GM04504 (cell line): ENCODE measurements around the gene AKT3.
A peak's percentile ranks its signal among the peaks of the same experiment; 100 is the strongest.
"Not testable (repeated sequence)": the region's sequence is repeated elsewhere in the genome, so short reads cannot be mapped to it uniquely, and the experiment has no call there.

Experiments
- DNase-seq: peaks from one replicate; pipeline ENCODE4 v3.0.0-alpha.2; 2012; ENCODE audit warnings: low read depth

Gene AKT3

DNA sequence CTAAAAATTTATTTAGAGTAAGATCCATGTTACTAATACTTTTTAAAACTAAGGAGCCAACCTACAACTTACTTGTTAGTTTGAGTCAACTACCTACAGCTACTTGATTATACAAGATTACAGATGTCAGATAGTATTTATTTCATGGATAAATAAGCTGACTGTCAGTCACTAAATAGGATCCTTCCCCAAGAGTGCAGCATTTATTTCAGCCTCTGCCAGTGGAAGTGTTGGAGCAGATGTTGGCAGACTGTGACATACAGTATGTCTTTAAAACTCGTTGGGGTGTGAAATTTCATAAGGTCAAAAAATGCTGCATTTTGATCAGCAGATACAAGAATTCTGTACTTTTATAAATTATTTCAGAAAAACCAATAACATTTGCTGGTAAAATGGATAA is 156.2 kb downstream of the AKT3 start:
- DNase-seq, result no peak

DNA sequence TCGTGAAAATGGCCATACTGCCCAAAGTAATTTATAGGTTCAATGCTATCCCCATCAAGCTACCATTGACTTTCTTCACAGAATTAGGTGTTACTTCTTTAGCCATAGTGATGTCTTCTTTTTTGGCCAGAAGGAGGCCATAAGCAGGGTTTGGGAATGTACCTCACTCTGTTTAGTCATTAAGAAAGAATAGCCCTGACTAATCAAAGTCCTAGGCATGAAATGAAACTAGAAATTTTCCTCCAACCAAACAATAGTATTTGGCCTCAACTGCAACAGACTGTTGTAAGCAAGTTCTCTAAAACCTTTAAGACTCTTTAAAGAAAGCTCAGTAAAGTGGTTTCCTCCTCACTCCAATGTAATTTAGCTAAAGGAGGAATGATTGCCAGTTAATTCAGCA is 163.9 kb downstream of the AKT3 start:
- DNase-seq, result no peak

DNA sequence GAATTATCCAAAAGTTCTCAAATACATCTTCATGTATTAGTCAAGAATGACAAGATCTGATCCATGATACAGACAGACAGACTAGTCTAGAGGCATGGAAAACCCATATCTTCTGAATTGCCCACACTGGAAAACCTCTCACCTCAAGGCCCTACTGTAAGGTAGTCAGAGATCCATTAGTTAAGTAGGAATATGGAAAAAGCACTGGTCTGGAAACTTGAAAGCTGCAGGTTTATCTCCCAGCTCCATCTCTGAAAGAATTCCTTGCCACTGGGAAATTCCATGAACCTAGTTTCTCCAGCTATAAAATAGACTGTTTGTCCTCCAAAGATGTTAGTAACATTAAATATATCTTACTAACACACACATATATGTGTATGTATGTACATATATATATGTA is 169.2 kb downstream of the AKT3 start:
- no peak for DNase-seq

DNA sequence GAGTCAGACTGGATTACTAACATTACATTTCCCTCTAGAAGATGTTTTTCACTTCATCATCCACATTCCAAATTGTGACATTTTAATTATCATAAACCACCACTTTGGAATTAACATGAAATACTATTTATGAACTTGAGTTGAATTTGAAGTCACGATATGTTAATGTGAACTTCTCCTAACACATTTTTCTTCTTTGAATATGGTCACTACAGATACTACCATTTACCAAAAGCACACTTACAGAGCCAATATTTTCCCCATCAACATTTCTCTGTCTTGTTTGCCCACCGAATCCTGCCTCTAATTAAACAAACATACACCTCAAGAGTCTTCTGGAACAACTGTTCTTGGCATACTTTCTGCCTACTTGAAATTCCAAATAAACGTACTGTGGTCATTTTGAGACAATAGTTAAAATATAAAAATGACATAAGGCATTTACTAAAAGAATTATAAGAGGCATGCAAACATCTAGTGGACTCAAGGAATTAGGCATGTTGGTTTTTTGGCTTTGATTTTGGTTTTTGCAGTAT is 177.4 kb downstream of the AKT3 start:
- no peak for DNase-seq

DNA sequence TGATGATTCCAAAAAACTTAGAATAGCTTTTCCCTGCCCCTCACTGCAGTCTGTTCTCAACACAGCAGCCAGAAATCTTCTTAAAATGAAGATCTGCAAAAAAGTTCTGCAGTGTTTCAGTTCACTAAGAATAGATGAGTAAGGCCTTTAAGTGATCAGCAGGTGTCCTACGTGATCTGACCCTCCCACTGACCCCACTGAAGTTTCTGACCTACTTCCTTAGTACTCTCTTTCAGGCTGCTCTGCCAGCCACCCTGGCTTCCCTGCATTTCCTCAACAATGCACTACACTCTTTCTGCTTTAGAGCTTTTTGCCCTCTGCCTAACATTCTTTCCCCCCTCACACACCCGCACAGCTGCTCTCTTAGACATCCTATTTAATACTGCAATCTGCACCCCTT is 182.5 kb downstream of the AKT3 start:
- DNase-seq, result no peak

DNA sequence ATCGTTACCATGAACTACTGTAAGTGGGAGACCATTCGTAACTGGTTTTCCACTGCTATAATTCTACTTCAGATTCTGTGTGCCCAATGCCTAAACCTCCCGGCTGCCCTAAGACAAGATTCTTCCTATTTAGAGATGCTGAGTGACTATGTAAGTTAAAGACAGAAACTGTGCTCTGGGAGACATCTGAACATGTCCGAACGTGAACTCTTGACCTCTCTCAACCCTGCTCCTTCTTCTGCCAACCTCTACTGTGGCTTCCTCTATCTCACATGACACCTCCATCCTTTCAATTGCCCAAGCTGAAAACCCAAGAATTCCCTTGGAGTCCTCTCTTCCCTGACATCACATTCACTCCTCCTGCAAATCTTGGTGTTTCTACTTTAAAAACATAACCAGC is 182.9 kb downstream of the AKT3 start:
- no peak for DNase-seq

DNA sequence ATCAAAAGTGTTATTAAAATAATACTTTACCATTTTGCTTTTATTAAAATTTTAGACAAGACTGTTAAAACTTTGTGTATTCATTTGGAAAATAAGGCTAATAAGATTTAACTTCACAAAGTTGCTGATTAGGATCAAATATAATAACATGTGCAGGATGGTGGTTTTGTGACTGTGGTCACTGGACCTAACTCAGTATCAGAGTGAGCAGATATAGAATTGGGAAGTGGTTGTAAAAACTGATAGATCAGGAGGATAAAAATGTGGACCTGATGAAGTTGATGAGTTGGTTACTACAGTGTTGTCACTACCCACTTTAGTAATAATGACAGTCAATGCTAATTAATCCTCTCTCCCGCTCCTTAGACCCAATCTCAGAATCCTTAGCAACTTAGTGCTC is 186.4 kb downstream of the AKT3 start:
- DNase-seq, result no peak

DNA sequence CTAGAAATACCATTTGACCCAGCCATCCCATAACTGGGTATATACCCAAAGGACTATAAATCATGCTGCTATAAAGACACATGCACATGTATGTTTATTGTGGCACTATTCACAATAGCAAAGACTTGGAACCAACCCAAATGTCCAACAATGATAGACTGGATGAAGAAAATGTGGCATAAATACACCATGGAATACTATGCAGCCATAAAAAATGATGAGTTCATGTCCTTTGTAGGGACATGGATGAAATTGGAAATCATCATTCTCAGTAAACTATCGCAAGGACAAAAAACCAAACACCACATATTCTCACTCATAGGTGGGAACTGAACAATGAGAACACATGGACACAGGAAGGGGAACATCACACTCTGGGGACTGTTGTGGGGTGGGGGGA is 187.9 kb downstream of the AKT3 start:
- DNase-seq, result not testable (repeated sequence)

DNA sequence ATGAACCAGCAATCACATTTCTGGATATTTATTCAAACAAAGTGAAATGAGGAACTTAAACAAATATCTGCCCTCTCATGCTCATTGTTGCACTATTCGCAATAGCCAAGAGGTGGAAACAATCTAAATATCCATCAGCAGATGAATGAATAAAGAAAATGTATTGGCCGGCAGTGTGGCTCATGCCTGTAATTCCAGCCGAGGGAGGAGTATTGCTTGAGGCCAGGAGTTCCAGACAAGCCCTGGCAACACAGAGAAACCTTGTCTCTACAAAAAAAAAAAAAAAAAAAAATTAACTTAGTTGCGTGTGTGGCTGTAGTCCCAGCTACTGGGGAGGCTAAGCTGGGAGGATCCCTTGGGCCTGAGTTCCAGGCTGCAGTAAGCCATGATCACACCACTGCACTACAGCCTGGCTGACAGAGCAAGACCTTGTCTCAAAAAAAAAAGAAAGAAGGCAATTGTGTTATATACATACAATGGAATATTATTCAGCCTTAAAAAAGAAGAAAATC is 191.4 kb downstream of the AKT3 start:
- DNase-seq, result no peak

DNA sequence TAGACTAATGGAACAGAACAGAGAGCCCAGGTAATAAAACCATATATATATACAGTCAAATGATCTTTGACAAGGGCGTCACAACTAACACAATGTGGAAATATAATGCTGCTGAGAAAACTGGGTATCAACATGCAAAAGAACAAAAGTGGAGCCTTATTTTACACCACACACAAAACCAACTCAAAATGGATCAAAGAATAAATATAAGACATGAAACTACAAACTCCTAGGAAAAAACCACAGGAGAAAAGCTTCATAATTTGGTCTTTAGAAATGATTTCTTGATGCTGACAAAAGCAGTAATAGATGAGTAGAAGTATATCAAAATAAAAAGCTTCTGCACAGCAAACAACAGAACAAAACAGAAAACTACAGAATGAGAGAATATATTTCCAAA is 192.2 kb downstream of the AKT3 start:
- no peak for DNase-seq

DNA sequence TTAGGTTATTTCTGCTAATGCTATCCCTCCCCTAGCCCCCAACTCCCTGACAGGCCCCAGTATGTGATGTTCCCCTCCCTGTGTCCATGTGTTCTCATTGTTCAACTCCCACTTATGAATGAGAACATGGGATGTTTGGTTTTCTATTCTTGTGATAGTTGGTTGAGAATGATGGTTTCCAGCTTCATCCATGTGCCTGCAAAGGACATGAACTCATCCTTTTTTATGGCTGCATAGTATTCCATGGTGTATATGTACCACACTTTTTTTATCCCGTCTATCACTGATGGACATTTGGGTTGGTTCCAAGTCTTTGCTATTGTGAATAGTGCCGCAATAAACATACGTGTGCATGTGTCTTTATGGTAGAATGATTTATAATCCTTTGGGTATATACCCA is 200.5 kb downstream of the AKT3 start:
- not testable (repeated sequence) for DNase-seq

DNA sequence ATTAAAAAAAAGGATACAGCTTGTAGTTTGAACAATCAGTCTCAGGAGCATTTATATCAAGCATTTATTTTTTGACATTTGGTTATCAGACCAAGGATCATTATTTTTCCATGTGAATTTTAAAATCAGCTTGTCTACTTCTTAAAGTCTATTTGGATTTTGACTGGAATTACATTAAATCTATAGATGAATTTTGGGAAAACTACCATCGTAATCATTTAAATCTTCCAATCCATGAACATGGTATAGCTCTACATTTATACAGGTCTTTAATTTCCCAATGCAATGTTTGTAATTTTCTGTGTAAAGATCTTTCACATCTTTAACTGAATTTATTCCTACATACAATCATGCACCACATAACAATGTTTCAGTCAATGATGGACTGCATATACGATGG is 203.2 kb downstream of the AKT3 start:
- no peak for DNase-seq

DNA sequence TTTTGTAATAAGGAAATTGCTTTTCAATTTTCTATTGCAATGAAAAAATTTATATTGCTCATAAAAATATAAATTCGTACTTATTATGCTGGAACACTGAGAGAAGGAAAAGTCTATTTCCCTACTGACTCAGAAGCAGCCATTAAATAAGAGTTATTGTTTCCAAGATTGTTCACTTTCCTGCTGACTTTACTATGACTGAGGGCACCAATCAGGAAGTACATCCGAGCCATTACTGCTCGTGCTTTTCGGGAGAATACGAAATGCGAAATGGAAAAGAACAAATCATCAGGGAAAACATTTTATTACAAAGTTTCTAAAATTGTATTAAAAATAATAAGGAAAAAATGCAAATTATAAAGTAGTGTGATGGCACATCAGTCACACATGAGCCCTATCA is 204.8 kb downstream of the AKT3 start:
- DNase-seq, result no peak

DNA sequence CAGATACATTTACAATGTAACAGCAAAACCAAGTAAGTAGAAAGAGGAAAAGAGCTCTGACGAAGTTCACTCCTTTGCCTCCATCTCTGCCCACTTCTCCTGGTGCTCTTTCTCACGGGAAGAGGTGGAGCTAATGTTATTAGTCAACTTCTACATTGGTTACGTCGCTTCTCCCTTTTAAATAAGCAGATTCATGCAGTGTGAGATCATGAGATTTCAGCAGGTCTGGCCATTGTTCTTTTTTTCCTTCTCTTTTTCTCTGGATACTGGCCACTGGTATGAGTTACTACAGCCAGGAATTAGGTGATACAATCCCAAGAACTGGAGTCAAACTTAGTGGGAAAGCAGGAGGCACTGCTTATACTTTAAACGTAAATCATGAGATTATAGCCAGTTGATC is 207.1 kb downstream of the AKT3 start:
- DNase-seq, result no peak

DNA sequence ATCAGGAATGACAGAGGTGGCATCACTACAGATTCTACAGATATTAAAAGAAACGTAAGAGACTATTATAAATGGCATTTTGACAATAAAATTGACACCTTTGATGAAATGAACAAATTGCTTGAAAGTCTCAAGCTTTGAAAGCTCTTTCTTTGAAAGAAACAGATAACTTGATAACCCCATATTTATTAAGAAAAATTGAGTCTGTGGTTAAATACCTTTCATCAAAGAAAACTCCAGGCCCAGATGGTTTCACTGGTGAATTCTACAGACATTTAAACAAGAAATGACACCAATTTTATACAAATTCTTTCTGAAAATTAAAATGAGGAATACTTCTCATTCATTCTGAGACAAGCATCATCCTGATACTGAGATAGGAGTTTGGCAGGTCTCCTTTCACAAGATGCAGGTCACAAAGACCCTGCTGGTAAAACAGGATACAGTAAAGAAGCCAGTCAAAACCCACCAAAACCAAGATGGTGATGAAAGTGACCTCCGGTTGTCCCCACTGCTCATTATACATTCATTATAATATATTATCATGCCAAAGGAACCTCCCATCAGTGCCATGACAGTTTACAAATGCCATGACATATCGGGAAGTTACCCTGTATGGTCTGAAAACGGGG is 210.9 kb downstream of the AKT3 start:
- no peak for DNase-seq

DNA sequence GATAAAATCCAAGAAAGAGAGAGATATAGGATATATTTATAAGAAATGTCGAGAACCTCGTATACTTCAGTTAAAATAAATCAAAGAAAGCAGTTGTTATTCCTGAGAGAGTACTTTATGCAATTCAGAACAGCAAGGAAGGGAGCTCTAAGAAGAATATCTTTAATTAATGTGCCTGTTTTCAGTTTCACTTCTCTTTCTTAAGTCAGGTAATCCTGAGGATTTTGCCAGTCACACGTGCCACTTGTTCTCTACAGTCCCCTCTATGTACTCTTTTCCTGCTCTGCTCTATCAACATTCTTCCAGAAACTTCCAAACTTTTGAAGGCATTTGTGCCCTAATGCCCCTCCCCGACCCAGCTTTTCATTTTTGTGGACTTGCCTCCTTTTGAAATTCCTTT is 211.9 kb downstream of the AKT3 start:
- no peak for DNase-seq

DNA sequence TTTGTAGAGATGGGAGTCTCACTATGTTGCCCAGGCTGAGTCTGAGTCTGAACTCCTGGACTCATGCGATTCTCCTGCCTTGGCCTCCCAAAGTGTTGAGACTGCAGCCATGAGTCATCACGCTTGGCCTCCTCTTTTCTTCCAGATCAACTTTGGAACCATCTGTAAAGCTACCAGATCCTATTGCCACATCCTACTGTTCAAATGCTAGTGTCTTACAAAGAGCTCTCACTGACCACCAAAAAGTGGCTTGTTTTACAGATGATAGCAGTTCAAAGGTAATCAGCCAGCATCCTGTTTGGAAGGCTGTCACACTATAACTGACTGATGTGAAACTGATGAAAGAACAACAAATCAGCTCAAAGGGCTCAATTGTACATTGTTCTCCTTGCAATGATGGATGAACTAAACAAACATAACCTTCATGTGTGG is 221.6 kb downstream of the AKT3 start:
- no peak for DNase-seq

DNA sequence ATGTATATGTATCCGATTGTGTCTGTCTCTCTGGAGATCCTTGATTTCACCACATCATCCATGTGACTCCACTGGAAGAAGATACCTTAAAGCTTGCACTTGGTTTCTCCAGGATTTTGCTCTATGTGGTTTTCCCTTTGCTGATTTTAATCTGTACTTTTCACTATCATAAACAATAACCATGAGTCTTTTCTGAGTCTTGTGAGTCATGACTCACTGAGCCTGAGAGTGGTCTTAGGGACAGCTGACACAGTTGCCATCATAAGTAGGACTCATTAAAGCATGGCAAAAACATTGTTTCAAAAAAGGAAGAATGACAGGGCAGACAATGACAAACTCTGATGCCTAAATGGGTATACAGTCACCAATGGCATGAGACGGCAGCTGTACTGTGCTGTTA is 226.2 kb downstream of the AKT3 start:
- peak; percentile 13 for DNase-seq

DNA sequence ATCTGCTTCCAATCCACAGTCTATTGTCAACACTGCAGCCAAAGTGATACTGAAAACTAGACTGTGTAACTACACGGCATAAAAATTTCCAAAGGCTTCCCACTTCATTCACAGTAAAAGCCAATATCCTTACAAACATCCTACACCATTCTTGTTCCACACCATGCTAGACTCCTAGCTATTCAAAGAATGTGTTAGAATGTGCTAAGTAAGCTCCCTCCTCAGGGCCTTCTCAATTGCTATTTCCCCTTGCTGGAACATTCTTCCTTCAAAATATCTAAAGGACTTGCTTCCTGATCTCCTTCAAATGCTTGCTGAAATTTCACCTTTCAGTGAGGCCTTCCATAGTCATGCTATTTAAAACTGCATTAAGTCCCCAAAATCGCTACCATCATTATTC is 228.1 kb downstream of the AKT3 start:
- DNase-seq, result no peak

DNA sequence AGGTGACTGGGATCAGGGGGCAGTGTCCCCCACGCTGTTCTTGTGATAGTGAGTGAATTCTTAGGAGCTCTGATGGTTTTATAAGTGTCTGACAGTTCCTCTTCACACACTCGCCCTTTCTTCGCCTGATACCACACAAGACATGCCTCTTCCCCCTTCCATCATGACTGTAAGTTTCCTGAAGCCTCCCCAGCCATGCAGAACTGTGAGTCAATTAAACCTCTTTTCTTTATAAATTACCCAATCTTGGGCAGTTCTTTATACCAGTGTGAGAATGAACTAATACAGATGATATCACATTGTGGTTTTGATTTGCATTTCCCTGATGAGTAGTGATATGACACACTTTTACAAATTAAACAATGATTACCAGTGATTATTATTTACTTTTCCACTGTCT is 229.9 kb downstream of the AKT3 start:
- DNase-seq, result no peak

DNA sequence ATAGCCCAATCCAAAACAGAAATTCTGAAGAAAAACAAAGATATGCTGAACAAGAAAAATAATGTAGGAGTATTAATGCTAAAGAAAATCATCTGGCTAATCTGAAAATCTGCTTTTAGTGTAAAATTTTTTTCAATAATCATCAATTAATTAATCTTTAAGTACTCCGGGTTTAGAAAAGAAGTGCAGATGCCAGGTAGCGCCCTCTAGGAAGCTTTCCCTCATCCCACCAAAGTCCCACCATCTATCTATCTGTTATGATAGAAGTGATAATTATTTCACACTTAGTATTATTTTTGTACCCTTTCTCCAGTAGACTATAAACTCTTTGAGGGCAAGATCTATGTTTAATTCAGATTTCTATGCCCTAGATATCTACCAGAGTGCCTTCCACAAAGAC is 240.3 kb downstream of the AKT3 start:
- DNase-seq, result no peak

DNA sequence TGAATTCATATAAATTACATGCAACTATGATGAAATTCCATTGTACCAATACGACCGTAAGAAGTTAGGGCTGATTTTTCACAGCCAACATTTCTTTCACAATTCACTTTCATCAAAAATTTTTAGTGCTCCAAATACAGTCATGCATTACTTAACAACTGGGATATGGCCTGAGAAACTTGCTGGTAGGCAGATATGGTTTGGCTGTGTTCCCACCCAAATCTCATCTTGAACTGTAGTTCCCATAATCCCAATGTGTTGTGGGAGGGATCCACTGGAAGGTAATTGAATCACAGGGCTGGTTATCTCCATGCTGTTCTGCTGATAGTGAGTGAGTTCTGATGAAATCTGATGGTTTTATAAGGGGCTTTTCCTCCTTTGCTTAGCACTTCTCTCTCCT is 244.4 kb downstream of the AKT3 start:
- DNase-seq, result no peak

DNA sequence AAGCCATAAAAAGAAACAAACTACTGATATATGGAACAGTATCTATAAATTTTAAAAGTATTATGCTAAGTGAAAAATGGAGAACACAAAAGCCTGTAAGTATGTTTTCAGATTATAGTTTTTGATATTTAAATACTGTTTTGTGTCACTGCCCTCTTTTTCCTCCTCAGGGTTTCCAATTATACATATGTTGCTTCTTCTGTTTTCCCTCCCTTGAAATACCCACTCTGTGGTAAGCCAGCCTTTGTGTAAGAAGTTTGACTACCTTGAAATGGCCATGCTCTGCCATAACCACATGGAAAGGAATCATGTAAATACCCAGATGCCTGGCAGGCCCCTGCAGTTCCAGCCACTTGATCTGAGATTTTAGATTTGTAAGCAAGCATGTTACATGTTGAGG is 248.3 kb downstream of the AKT3 start:
- DNase-seq, result no peak

DNA sequence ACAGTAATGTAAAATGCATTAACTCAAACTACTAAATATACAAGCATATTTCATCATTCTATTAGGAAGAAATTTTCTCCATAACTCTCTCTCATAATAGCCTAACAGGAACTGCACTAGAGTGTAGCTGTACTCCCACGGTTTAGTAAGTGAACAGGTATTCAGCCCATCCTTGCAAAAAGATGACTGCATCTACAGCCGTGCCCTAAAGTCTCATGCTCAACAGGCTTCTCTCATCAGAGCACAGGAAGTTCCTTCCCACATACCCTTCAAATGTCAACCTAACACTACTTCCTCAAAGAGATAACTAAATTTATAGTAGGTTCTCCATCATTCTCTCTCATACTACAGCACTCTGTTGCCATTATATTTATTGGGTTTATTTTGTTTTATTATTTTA is 251.6 kb downstream of the AKT3 start:
- peak; percentile 23 for DNase-seq
